ENCODE results near the gene WWP2.

Gene WWP2

GRCh38 chr16:69927056-69927757, 165.1 kb downstream of the WWP2 start:
- no peak for DNase-seq (ENCODE audit: low read depth)

- DNase-seq (ENCODE audit: low read depth) = no peak
Observed at GRCh38 chr16:69928856-69929400, 166.8 kb downstream of the WWP2 start.

- DNase-seq (ENCODE audit: low read depth) = no peak
Observed at GRCh38 chr16:69929480-69929879, 167.3 kb downstream of the WWP2 start.

- DNase-seq (ENCODE audit: low read depth) = peak; percentile 7
Observed at GRCh38 chr16:69930117-69930776, 168.1 kb downstream of the WWP2 start.

- DNase-seq (ENCODE audit: low read depth) = no peak
Observed at GRCh38 chr16:69931631-69932030, 169.5 kb downstream of the WWP2 start.

- no peak for DNase-seq (ENCODE audit: low read depth)
Observed at GRCh38 chr16:69932228-69932627, 170.1 kb downstream of the WWP2 start.

GRCh38 chr16:69932691-69933392, 170.7 kb downstream of the WWP2 start:
- no peak for DNase-seq (ENCODE audit: low read depth)

GRCh38 chr16:69934044-69934443, 171.9 kb downstream of the WWP2 start:
- DNase-seq (ENCODE audit: low read depth) = no peak

- no peak for DNase-seq (ENCODE audit: low read depth)
Observed at GRCh38 chr16:69934751-69935150, 172.6 kb downstream of the WWP2 start.

- DNase-seq (ENCODE audit: low read depth) = no peak
Observed at GRCh38 chr16:69935278-69935711, 173.2 kb downstream of the WWP2 start.

GRCh38 chr16:69935740-69936139, 173.6 kb downstream of the WWP2 start:
- no peak for DNase-seq (ENCODE audit: low read depth)

- DNase-seq (ENCODE audit: low read depth) = no peak
Observed at GRCh38 chr16:69936252-69936651, 174.1 kb downstream of the WWP2 start.

GRCh38 chr16:69936751-69937211, 174.6 kb downstream of the WWP2 start:
- no peak for DNase-seq (ENCODE audit: low read depth)

GRCh38 chr16:69937465-69937951, 175.4 kb downstream of the WWP2 start:
- no peak for DNase-seq (ENCODE audit: low read depth)

GRCh38 chr16:69938981-69939820, 177.1 kb downstream of the WWP2 start:
- no peak for DNase-seq (ENCODE audit: low read depth)

- DNase-seq (ENCODE audit: low read depth) = no peak
Observed at GRCh38 chr16:69939821-69940585, 177.9 kb downstream of the WWP2 start.

GRCh38 chr16:69940676-69941075, 178.5 kb downstream of the WWP2 start:
- DNase-seq (ENCODE audit: low read depth) = no peak

GRCh38 chr16:69941251-69942098, 179.3 kb downstream of the WWP2 start:
- DNase-seq (ENCODE audit: low read depth) = no peak

- DNase-seq (ENCODE audit: low read depth) = no peak
Observed at GRCh38 chr16:69942099-69942491, 180.0 kb downstream of the WWP2 start.

GRCh38 chr16:69942627-69943170, 180.6 kb downstream of the WWP2 start:
- no peak for DNase-seq (ENCODE audit: low read depth)
